Measurements from ENCODE around the gene RNF20.
"Not testable (repeated sequence)": the region's sequence is repeated elsewhere in the genome, so short reads cannot be mapped to it uniquely, and the experiment has no call there.

RNF20 gene

GRCh38 chr9:101585740-101586139, 52.1 kb downstream of the RNF20 start:
- DNase-seq (ENCODE audit: low read depth): no peak
- no peak for TF ChIP-seq CTCF (conservative IDR thresholded peaks at IDR 0.05; ENCODE audit: control insufficient read depth, insufficient read depth, low read depth, low read length)
- H3K4me3 ChIP-seq (ENCODE audit: control insufficient read depth, low read depth, low read length): no peak overlapping the region

GRCh38 chr9:101586651-101587050, 53.0 kb downstream of the RNF20 start:
- TF ChIP-seq CTCF (conservative IDR thresholded peaks at IDR 0.05; ENCODE audit: control insufficient read depth, insufficient read depth, low read depth, low read length): no peak
- no peak for DNase-seq (ENCODE audit: low read depth)
- H3K4me3 ChIP-seq (ENCODE audit: control insufficient read depth, low read depth, low read length): no peak overlapping the region

- no peak for TF ChIP-seq CTCF (conservative IDR thresholded peaks at IDR 0.05; ENCODE audit: control insufficient read depth, insufficient read depth, low read depth, low read length)
- DNase-seq (ENCODE audit: low read depth): peak; percentile 25
- no peak overlapping the region for H3K4me3 ChIP-seq (ENCODE audit: control insufficient read depth, low read depth, low read length)
Observed at GRCh38 chr9:101587332-101588043, 53.8 kb downstream of the RNF20 start.

GRCh38 chr9:101590074-101590473, 56.4 kb downstream of the RNF20 start:
- not testable (repeated sequence) for H3K4me3 ChIP-seq (ENCODE audit: control insufficient read depth, low read depth, low read length)
- peak; percentile 70 for DNase-seq (ENCODE audit: low read depth)

- no peak for DNase-seq (ENCODE audit: low read depth)
- H3K4me3 ChIP-seq (ENCODE audit: control insufficient read depth, low read depth, low read length): no peak overlapping the region
Observed at GRCh38 chr9:101590901-101591300, 57.2 kb downstream of the RNF20 start.

GRCh38 chr9:101591787-101592446, 58.3 kb downstream of the RNF20 start:
- DNase-seq (ENCODE audit: low read depth): no peak
- H3K4me3 ChIP-seq (ENCODE audit: control insufficient read depth, low read depth, low read length): no peak overlapping the region
- no peak for TF ChIP-seq CTCF (conservative IDR thresholded peaks at IDR 0.05; ENCODE audit: control insufficient read depth, insufficient read depth, low read depth, low read length)

More at GRCh38 chr9:101590901-101591300, 57.2 kb downstream of the RNF20 start:
- no peak for TF ChIP-seq CTCF (conservative IDR thresholded peaks at IDR 0.05; ENCODE audit: control insufficient read depth, insufficient read depth, low read depth, low read length)

- no peak for TF ChIP-seq CTCF (conservative IDR thresholded peaks at IDR 0.05; ENCODE audit: control insufficient read depth, insufficient read depth, low read depth, low read length)
- no peak for DNase-seq (ENCODE audit: low read depth)
- H3K4me3 ChIP-seq (ENCODE audit: control insufficient read depth, low read depth, low read length): no peak overlapping the region
Observed at GRCh38 chr9:101592788-101593187, 59.1 kb downstream of the RNF20 start.

All from fibroblast of mammary gland (primary cell).